GM12874 (cell line): ENCODE measurements around the gene CDK19.

Experiments
- CTCF ChIP-seq: IDR thresholded peaks from 2 replicates; pipeline ENCODE4 v1.5.1; 2011; ENCODE audit warnings: low read depth, mild to moderate bottlenecking, control low read depth, low read length, moderate library complexity; ENCODE audit not compliant: insufficient read depth

Gene CDK19

GRCh38 chr6:110642711-110643110 is 172.6 kb downstream of the CDK19 start:
- no peak for TF ChIP-seq CTCF

- no peak for TF ChIP-seq CTCF
These were observed 178.5 kb downstream of the CDK19 start for GRCh38 chr6:110636781-110637180.

GRCh38 chr6:110635096-110635495 is 180.2 kb downstream of the CDK19 start:
- TF ChIP-seq CTCF: no peak

GRCh38 chr6:110633731-110634213 is 181.5 kb downstream of the CDK19 start:
- TF ChIP-seq CTCF: no peak

- TF ChIP-seq CTCF: no peak
These were observed 186.1 kb downstream of the CDK19 start for GRCh38 chr6:110629153-110629552.

- no peak for TF ChIP-seq CTCF
These were observed 186.9 kb downstream of the CDK19 start for GRCh38 chr6:110628330-110628729.

- TF ChIP-seq CTCF: no peak
These were observed 188.8 kb downstream of the CDK19 start for GRCh38 chr6:110626442-110626841.

- no peak for TF ChIP-seq CTCF
These were observed 189.4 kb downstream of the CDK19 start for GRCh38 chr6:110625883-110626282.
